ENCODE data around the gene TUB. TPM values are rescaled to one million over a fixed set of nuclear protein-coding genes. Genes with fewer than 3 reads are reported as not detected.

Gene TUB
- total RNA-seq, 1 donor = 2.2 TPM

DNA sequence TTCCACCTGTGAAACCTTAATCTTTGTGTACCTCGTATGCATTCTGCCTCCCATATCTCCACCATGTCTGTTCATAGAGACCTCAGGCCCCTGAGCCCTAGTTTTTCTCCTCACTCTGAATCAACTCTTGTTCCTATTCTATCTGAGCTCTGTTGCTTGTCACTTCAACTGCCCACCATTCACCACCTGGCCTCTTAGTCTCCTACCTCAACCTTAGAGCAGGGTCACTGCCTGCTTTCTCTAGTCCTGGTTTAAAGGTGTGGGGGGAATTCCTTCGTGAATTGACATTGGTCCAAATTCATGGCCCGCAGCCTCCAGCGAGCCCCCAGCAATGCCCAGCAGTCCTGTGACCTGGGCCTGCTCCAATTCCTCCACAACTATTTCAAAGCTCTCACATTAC, 39.4 kb upstream of the TUB start:
- DNase-seq (ENCODE audit: low read depth in 2 of 3, low spot score in 2 of 3) = no peak

DNA sequence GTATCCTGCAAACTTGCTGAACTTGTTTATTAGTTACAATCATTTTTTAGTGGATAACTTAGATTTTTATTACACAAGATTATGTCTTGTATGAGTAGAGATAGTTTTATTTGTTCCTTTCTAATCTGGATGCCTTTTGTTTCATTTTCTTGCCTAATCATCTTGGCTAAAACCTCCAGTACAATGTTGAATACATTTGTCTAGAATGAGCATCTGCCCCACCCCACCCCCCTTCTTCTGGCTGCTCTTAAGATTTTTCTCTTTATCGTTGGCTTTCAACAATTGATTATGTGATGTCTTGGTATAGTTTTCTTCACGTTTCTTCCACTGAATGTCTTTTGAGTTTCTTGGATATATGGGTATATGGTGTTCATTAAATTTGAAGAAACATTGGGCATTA, 37.3 kb upstream of the TUB start:
- DNase-seq (ENCODE audit: low read depth in 2 of 3, low spot score in 2 of 3) = no peak

- DNase-seq (ENCODE audit: low read depth in 2 of 3, low spot score in 2 of 3) = no peak
Observed at GRCh38 chr11:8045839-8046238, 35.2 kb upstream of the TUB start.

DNA sequence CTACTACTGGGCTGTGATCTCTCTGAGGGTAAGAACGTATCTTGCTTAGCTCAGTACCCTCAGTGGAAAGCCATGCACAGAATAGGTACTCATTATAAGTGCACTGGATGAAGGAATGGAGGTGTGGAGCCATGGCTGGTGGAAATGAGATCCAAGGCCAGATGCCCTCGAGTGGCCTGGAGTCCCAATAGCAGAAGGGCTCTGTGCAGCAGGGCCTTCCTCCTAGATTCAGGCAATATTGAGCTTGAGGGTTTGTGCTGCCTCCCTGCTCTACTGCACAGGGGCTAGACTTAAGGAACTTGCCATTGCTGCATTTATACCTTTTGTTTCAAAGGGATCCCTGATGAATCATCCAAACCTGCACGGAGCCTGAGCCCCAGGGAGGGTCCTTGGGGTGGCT, 33.6 kb upstream of the TUB start:
- no peak for DNase-seq (ENCODE audit: low read depth in 2 of 3, low spot score in 2 of 3)

DNA sequence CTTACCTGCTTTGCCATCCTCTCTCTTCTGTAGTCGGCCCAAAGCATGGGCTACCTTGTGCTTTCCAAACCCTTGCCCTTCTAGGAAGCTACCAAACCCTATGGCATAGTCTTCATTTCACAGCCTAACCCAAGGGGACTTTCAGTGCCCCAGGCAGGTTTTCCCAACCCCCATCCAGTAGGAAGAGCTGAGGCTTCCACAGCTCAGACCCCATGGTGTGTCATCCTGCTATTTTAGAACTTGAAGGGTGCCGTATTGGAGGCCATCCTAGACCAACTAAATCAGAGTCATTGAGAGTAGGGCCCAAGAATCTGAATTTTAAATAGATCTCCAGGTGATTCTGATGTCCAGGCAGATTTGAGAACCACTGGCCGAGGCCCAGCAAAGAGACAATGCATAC, 31.9 kb upstream of the TUB start:
- no peak for DNase-seq (ENCODE audit: low read depth in 2 of 3, low spot score in 2 of 3)

DNA sequence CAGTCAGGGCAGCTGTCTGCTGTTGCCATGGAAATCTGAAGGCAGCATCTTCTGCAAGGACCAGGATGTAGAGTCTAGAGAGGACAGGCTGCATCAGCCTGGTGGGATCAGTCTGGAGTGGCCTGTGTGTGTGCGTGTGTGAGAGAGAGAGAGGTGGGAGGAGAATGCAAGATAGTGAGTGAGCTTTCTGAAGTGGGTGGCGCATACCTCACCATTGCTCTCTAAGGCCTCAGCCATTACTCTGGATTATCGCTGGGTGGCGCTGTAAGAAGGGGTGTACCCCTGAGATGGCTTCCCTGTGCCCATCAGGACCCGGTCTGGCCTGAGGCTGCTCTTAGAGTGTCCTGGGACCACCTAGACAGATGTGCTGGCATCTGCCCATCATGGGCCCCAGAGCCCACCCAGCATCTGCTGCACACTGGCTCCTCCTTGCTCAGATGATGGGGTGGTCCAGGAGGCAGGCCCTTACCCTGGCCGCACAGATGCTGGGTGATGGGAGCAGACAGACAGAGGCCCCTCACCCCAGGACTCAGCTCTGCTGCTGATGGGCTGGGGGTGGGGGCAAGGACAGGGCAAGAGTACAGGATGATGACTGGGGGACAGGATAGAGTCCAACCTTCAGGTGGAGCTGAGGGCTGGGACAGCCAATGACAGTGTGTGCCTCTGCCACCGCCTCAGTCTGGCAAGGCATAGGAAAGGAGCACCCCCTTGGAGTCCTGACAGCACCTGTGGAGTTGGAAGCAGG, 25.7 kb upstream of the TUB start:
- no peak for DNase-seq (ENCODE audit: low read depth in 2 of 3, low spot score in 2 of 3)

GRCh38 chr11:8055836-8056526, 25.0 kb upstream of the TUB start:
- no peak for DNase-seq (ENCODE audit: low read depth in 2 of 3, low spot score in 2 of 3)

DNA sequence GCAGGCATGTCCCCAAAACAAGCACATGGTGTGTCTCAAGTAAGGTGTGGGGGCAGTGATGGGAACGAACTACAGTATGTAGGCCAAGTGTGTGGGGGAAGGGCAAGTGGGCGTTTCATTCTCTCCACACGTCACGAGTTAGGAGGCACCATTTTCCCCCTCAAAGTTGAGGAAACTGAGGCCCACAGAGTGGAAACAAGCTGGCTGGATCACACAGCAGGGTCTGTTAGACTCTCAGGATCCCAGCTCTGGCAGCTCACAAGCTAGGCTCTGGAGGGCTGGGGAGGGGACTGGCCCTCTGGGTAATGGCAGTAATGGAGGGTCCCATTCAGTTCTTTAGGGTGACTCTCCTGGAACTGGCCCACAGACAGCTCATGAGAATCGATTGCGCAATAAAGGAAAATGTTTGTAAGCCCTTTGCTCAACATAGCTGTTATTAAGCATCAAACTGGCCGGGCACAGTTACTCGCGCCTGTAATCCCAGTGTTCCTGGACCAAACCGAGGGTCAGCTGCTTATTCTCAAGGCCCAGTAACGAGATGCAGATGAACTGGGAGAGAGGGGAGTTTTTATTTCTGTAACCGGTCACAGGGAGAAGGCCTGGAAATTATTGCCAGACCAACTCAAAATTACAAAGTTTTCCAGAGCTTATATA, 24.1 kb upstream of the TUB start:
- no peak for DNase-seq (ENCODE audit: low read depth in 2 of 3, low spot score in 2 of 3)

GRCh38 chr11:8058216-8058615, 22.8 kb upstream of the TUB start:
- no peak for DNase-seq (ENCODE audit: low read depth in 2 of 3, low spot score in 2 of 3)

- no peak for DNase-seq (ENCODE audit: low read depth in 2 of 3, low spot score in 2 of 3)
Observed at GRCh38 chr11:8059030-8059429, 22.0 kb upstream of the TUB start.

GRCh38 chr11:8059571-8060011, 21.4 kb upstream of the TUB start:
- no peak for DNase-seq (ENCODE audit: low read depth in 2 of 3, low spot score in 2 of 3)

DNA sequence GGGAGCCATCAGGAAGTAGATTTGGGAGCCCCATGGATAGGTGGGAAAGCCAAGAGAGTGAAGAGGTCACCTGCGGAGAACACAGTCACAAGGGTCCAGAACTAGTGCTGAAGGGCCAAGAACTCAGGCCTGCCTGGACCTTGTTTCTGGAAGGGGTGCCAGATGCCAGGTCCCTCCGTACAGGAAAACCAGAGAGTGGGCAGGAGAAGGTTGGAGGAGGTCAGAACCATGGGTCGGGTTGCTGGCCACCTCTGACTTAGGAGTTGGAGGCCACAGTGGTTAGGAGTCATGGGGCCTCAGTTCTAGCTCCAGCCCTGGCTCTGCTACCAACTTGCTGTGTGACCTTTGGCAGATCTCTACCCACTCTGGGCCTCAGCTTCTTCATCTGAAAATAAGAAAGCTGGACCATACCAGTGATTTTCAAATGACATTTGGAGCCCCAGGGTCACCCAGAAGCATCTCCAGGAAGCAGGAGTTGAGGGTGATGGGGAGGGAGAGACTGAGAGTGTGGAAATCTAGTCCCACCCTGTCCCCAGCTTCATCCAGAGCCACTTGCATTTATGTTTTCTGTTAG, 20.8 kb upstream of the TUB start:
- DNase-seq (ENCODE audit: low read depth in 2 of 3, low spot score in 2 of 3) = no peak

- DNase-seq (ENCODE audit: low read depth in 2 of 3, low spot score in 2 of 3) = no peak
Observed at GRCh38 chr11:8060801-8061554, 20.0 kb upstream of the TUB start.

DNA sequence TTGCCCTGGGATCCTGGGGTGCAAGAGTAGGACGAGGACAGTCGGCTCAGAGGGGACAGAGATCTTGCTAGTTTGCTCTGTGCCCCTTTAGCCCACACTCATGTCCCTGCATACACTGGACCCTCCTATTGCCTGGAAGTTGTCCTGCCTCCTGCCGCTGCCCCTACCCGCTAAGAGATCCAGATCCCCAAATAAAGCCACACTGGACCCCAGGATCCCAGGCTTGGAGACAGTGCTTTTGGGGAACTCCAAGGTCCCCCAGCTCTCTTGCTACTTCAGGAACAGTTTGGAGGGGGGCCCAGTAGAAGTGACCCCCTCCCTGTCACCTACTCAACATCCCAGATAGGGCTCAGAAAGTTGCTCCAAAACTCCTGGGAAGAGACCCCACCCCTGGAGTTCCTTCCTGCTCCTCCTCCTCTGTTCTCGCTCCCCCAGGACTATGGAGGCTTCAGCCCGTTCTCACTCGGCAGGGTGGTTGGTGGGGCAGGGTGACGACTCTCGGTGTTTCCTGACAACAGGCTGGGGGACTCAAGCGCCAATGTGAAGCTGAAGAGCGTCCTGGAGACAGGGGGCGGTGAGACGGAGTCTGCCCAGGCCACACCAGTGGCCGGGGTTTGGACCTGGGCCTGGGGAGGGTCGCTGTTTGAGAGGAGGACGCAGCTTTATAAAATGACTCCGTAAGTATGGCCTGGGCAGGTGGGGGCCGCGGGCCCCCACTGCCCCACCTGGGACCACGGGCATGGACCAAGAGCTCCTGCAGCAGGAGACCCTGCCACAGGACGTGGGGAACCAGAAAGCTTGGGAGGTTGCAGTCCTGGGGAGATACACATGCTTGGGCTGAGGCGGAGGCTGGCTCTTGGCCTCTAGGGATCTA, 19.2 kb upstream of the TUB start:
- DNase-seq (ENCODE audit: low read depth in 2 of 3, low spot score in 2 of 3) = no peak

GRCh38 chr11:8062781-8063257, 18.2 kb upstream of the TUB start:
- no peak for DNase-seq (ENCODE audit: low read depth in 2 of 3, low spot score in 2 of 3)

GRCh38 chr11:8063324-8063723, 17.7 kb upstream of the TUB start:
- no peak for DNase-seq (ENCODE audit: low read depth in 2 of 3, low spot score in 2 of 3)

- DNase-seq (ENCODE audit: low read depth in 2 of 3, low spot score in 2 of 3) = no peak
Observed at GRCh38 chr11:8065031-8065430, 16.0 kb upstream of the TUB start.

GRCh38 chr11:8066036-8066910, 14.7 kb upstream of the TUB start:
- DNase-seq (ENCODE audit: low read depth in 2 of 3, low spot score in 2 of 3) = no peak

All from hematopoietic multipotent progenitor cell (in vitro differentiated cells).